22Rv1 (cell line): Measurements from ENCODE around the gene TIAM2.

Experiments
- H3K27ac ChIP-seq: fragments of 450-650 bp; 2 replicates; pipeline ENCODE4 v1.5.1; 2017
- ZFX ChIP-seq: fragments of 450-650 bp; IDR thresholded peaks from 2 replicates; pipeline ENCODE4 v1.6.1; 2017; ENCODE audit warnings: antibody characterized with exemption, borderline replicate concordance
- TF ChIP-seq, protein P1 (sequence below): fragments of 450-650 bp; IDR thresholded peaks from 2 replicates; pipeline ENCODE4 v1.5.1; 2017; ENCODE audit warnings: mild to moderate bottlenecking

TIAM2 gene

DNA sequence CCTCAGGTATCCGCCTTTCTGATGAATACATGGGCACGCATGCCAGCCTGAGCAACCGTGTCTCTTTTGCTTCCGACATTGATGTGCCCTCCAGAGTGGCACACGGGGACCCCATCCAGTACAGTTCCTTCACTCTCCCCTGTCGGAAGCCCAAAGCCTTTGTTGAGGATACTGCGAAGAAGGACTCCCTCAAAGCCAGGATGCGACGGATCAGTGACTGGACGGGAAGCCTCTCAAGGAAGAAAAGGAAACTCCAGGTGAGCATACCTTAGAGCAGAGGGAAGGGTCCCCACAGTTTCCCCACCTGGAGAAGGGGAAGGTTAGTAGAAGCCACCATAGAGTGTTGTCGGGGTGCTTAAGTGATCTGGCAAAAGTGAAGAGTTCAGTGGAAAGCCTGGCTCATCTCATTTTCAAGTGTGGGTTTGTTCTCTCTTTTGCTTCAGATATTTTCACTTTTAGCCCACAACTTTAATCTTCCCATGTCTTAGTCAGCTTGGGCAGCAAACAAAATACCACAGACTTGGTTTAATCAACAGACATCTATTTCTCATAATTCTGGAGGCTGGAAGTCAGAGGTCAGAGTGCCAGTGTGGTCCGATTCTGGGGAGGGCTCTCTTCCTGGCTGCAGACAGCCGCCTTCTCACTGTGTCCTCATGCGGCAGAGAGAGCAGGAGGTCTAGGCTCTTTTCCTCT is 135.2 kb downstream of the TIAM2 start:
- TF ChIP-seq, protein P1, sequence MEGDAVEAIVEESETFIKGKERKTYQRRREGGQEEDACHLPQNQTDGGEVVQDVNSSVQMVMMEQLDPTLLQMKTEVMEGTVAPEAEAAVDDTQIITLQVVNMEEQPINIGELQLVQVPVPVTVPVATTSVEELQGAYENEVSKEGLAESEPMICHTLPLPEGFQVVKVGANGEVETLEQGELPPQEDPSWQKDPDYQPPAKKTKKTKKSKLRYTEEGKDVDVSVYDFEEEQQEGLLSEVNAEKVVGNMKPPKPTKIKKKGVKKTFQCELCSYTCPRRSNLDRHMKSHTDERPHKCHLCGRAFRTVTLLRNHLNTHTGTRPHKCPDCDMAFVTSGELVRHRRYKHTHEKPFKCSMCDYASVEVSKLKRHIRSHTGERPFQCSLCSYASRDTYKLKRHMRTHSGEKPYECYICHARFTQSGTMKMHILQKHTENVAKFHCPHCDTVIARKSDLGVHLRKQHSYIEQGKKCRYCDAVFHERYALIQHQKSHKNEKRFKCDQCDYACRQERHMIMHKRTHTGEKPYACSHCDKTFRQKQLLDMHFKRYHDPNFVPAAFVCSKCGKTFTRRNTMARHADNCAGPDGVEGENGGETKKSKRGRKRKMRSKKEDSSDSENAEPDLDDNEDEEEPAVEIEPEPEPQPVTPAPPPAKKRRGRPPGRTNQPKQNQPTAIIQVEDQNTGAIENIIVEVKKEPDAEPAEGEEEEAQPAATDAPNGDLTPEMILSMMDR: no peak
- no peak for TF ChIP-seq ZFX
- H3K27ac ChIP-seq: no peak overlapping the region

DNA sequence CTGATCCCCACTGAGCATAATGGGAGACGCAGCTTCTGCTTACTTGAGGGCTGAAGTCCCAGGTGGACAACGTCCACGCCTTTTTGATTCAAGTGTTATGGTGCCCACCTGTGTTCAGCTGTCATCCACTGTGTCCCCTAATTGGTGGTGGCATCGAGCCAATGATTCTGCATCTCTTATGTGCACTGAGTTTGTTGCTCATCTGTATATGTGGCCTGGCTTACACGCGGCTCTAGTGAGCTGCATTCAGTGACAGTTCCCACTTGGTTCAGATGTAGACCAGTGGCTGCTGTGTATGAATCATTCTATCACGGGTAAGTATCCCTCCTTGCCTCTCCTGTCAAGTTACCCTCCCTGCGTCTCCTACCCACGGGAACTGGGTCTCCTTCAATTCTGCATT is 137.5 kb downstream of the TIAM2 start:
- no peak overlapping the region for H3K27ac ChIP-seq
- no peak for TF ChIP-seq ZFX
- TF ChIP-seq, protein P1: no peak

DNA sequence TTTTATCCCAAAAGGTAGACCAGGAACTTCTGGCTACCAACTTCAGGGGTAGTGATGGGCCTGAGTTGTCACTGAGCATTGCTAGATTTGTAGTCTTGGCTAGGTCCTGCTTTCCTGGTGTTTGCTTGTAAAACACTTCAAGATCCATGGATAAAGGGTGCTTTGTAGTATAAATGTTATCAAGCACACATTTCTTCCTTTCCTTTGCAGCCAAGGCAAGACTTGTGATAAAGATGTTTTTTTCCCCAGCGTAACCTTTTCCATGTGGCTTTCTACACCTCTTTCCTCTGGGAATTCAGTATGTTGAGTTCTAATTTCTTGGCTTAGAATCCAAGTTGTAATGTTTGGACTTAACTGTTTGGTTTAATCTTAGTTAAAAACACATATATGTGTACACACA is 145.9 kb downstream of the TIAM2 start:
- TF ChIP-seq, protein P1: no peak
- TF ChIP-seq ZFX: no peak
- no peak overlapping the region for H3K27ac ChIP-seq

DNA sequence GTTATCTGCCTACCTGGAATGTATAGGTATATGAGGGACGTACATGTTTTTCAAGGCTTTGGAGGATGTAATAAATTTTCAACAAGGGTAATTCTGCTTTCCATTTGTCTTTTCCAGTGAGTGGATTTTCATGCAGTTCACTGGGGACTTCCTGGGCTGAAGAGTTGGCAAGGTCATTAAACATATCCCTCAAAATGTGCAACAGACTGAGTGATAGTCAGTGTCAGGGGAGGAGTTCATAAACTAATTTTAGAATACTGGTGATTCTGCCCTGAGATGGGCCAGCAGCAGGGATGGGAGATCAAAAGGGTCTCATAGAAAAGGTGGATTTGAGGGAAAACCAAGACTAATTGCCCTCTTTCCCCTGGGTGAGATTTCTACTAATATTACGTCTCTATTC is 146.4 kb downstream of the TIAM2 start:
- no peak overlapping the region for H3K27ac ChIP-seq
- TF ChIP-seq ZFX: no peak
- TF ChIP-seq, protein P1: no peak

DNA sequence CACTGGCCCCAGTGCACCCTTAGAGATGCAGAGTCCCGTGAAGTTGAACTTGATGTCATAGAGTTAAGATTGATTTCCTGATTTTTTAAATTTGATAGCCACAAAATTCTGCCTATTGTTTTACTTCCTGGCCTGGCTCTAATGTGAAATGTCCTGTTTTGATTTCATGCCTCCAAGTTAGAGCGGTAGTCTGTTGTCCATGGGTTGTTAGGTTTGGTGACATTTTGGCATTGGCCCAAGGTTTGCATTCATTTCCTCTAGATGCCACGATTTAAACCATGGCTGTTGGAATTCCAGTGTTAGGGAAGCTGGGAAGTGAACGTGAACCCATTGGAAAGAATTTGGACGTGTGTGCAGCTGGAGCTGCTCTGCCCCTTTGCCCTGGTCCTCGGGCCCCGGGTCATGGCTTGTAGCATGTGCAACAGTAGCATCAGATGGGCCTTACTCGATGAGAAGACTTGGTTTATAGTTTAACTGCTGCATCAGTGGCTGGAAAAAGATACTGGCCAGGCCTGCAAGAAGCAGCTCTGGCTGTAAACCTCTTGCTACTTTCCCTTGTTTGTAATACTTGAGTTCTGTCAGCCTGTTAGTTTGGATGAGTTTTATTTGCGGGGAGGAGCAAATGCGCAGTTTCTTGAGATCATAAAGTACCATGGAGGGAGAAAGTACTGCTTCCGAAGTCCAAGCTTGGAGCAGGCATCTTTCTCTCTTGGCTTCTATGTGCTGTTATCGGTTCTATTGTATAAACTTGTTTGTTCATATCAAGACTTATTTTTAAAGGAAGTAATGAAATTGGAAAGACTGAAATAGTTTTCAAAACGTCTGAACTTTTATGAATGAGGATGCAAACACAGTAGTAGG is 147.3 kb downstream of the TIAM2 start:
- no peak for TF ChIP-seq ZFX
- TF ChIP-seq, protein P1: no peak
- no peak overlapping the region for H3K27ac ChIP-seq

DNA sequence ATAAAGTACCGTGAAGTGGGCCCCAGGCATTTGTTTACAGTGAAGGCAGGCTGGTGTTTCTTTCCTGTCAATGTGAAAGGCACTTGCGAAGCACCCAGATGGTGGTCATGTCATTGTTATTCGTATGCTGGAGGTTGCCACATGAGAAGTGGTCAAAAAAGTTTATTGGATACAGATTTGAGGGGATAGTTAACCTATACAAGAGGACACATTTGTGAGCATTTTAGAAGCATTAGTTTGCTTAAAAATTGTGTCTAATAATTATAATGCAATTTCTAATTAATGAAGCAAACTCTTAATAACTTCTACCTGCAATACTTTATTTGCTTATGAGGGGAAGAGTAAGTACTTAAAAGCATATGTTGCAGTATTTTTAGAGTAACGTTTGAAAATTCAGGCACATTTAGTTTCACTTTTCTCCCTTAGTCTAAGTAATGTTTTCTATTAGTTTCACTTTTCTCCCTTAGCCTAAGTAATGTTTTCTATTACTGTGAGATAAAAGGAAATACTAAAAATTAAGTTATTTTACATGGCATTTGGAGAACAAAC is 148.0 kb downstream of the TIAM2 start:
- no peak overlapping the region for H3K27ac ChIP-seq
- TF ChIP-seq, protein P1: no peak
- no peak for TF ChIP-seq ZFX
